Fibroblast of gingiva (primary cell): ENCODE results near the gene DPEP3.
"Not testable (repeated sequence)": the region's sequence is repeated elsewhere in the genome, so short reads cannot be mapped to it uniquely, and the experiment has no call there.

ENCODE experiments used
- DNase-seq: peaks from one replicate; pipeline ENCODE4 v3.0.0-alpha.2; 2011; ENCODE audit warnings: low read depth

The DPEP3 gene

GRCh38 chr16:67943619-67944504 lies 36.4 kb downstream of the DPEP3 start, which contains the start of gene LCAT:
Gene LCAT, minus strand, starts transcription at chr16:67944120. Its CDS starts 19 bp downstream, at chr16:67944101.
- peak; percentile 82 for DNase-seq

GRCh38 chr16:67943256-67943618 lies 37.1 kb downstream of the DPEP3 start:
- DNase-seq, result no peak

GRCh38 chr16:67942510-67943255 lies 37.6 kb downstream of the DPEP3 start:
- no peak for DNase-seq

- no peak for DNase-seq
Measured at GRCh38 chr16:67942200-67942509, 38.1 kb downstream of the DPEP3 start.

- DNase-seq, result no peak
Measured at GRCh38 chr16:67941469-67942199, 38.7 kb downstream of the DPEP3 start.

GRCh38 chr16:67940446-67941089 lies 39.7 kb downstream of the DPEP3 start:
- no peak for DNase-seq

- no peak for DNase-seq
Measured at GRCh38 chr16:67939507-67940445, 40.5 kb downstream of the DPEP3 start.

GRCh38 chr16:67937713-67938112 lies 42.6 kb downstream of the DPEP3 start:
- DNase-seq, result not testable (repeated sequence)

- DNase-seq, result no peak
Measured at GRCh38 chr16:67936880-67937605, 43.3 kb downstream of the DPEP3 start.

GRCh38 chr16:67936124-67936879 lies 44.0 kb downstream of the DPEP3 start, which contains the start of gene PSMB10:
Gene PSMB10, minus strand, starts transcription at chr16:67936850. Its CDS starts 101 bp downstream, at chr16:67936749.
- peak; percentile 65 for DNase-seq

GRCh38 chr16:67935402-67936123 lies 44.7 kb downstream of the DPEP3 start:
- DNase-seq, result peak; percentile 86

- no peak for DNase-seq
Measured at GRCh38 chr16:67935101-67935401, 45.2 kb downstream of the DPEP3 start.

- no peak for DNase-seq
Measured at GRCh38 chr16:67934306-67935100, 45.8 kb downstream of the DPEP3 start.

- DNase-seq, result no peak
Measured at GRCh38 chr16:67933805-67934204, 46.5 kb downstream of the DPEP3 start.

GRCh38 chr16:67932462-67932840 lies 47.8 kb downstream of the DPEP3 start:
- no peak for DNase-seq

GRCh38 chr16:67931712-67932461 lies 48.4 kb downstream of the DPEP3 start, which contains the start of gene CTRL:
Gene CTRL, minus strand, starts transcription at chr16:67931862. Its CDS starts 10 bp downstream, at chr16:67931852.
- DNase-seq, result no peak

GRCh38 chr16:67930678-67931211 lies 49.6 kb downstream of the DPEP3 start:
- DNase-seq, result no peak
